GM21515 (cell line): Measurements from ENCODE around the gene BEGAIN.

Experiments used
- ATAC-seq: cut with Tn5 transposase; IDR thresholded peaks from one replicate; pipeline ENCODE4 v1.9.1; 2021; ENCODE audit not compliant: unreplicated experiment

Gene BEGAIN, protein sequence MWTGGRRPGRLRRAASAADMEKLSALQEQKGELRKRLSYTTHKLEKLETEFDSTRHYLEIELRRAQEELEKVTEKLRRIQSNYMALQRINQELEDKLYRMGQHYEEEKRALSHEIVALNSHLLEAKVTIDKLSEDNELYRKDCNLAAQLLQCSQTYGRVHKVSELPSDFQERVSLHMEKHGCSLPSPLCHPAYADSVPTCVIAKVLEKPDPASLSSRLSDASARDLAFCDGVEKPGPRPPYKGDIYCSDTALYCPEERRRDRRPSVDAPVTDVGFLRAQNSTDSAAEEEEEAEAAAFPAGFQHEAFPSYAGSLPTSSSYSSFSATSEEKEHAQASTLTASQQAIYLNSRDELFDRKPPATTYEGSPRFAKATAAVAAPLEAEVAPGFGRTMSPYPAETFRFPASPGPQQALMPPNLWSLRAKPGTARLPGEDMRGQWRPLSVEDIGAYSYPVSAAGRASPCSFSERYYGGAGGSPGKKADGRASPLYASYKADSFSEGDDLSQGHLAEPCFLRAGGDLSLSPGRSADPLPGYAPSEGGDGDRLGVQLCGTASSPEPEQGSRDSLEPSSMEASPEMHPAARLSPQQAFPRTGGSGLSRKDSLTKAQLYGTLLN

DNA sequence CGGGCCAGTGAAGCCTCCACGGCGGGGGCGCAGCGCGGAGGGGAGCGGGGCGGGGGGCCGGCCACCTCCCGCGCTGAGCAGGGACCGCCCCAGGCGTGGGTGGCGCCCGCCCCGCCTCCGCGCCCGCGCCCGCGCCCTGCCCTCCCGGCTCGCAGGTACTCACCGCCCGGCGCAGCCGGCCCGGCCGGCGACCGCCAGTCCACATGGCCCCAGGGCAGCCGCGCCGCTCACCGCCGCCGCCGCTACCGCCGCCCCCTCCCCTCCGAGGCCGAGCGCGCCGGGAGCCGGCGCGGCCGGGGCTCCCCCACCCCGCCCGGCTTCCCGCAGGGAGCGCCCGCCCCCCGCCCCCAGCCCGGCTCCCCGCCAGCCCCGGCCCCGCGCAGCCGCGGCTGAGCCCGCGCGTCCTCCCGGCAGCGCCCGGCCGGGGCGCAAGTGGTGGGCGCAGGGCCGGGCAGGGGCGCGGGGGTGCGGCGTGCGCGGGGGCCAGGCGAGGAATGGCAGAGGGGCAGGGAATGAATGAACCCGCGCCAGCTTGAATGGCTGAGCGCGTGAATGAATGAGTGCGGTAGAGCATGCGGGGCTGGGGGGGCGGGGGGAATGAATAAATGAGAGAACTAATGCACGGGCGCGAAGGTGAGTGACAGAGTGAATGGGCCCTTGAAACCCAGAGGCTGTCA, at the start of gene BEGAIN:
Gene BEGAIN, minus strand, starts transcription at position 332 of the 677 bp plus-strand sequence. Its CDS starts 127 bp downstream, at position 205.
- no peak for ATAC-seq

DNA sequence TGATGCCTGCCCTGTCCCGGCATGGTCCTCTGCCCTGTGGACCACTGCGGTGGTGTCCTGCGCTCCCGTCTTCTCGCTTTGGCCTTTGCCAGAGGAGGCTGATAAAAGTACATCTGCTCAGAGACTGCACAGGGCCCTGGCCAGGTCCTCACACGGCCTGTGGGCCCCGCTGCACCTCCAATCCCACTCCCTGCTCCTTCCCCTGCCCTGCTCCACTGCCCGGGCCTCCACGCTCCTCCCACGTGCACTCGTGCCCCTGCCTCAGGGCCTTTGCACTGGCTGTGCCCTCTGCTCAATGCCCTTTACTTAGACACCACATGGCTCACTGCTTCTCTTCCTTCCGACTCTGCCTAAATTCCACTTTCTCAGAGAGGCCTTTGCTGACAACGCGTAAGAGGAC, 49.3 kb upstream of the BEGAIN start:
- no peak for ATAC-seq

DNA sequence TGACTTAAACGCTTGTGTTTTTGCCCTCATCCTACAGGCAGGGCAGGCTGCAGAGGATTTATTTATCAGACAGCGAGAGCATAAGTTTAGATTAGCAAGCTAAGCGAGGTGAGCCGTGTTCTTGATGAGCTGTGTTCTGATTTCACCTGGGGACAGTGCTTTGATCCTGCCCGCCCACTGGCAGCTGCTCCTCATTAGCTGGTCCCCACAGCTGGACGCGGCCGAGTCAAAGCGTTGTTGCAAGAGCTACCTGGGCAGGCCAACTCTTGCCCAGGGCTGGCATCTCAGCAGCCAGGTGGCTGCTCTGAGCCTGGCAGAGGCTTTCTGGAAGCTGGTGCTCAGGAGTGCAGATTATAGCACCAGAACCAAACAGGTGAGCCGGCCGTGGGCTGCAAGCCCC, 46.8 kb upstream of the BEGAIN start:
- no peak for ATAC-seq

DNA sequence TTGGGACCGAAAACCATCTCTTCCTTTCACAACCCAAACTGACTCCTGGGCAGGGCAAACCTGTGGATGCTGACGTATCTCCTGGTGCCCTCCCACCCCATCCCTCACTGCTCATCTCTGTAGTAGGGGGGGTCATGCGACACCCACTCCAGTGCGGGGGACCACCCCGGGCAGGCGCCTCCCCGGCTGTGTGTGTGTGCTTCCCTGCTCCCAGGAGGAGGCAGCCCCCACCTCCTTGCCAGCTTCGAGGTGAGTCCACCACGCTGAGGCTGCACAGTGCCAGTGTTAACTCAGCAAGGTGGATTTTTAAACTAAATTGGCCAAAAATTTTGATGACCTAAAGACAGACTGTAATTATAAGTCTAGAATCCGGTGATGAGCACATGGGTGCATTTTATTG, 46.2 kb upstream of the BEGAIN start:
- ATAC-seq = no peak

DNA sequence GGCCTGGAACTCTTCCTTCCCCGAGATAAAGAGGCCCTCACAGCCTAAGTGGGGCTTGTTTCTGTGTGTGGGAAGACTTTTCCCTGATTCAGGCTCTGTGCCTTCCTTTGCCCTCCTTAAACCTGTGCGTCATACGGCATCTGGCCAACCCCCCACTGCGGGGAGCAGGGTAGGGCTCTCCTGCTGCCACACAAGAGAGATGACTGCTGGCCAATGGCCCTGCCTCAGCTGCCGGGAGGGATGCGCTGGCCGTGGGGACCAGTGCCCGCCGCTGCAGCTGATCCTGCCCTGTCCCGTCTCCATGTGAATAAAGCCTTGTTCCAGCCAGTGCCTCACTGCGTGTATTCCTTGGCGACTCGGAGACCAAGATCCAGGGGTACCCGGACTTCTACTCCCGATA, 42.5 kb upstream of the BEGAIN start:
- ATAC-seq = no peak

DNA sequence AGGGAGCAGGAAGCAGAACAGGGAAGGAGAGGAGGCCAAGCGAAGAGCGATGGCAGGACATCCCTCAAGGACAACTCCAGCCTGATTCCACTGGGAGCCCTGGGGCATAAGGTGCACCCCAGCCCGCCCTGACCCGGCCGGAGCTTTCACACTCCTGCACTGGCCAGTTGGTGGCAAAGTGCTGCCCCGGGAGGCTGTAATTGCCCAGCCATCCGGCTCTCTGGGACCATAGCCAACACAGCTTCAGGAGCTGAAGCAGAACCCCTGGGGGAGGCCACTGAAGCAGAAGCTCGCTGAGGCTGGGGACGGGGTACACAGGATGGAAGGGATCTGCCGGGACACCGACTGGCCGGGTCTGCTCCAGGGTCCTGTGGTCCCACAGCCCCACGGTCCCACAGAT, 41.9 kb upstream of the BEGAIN start:
- no peak for ATAC-seq

DNA sequence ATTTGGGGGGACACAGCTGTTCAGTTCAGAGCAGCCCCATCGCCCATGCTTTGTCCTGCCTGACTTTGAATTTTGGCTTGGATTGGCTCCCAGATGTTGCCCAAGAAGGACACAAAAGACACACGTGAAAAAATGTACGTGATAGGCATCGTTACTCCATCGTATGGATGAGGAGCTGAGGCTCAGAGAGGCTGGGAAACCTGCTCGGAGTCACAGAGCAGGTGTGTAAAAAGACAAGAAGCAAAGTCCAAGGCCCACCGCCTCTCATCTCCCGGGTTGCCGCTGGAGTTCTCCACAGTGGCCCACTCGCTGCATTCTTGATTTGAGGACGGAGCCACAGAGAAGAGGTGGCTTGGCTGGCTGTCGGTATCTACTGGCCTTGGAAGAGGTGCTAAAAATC, 41.0 kb upstream of the BEGAIN start:
- ATAC-seq = no peak

DNA sequence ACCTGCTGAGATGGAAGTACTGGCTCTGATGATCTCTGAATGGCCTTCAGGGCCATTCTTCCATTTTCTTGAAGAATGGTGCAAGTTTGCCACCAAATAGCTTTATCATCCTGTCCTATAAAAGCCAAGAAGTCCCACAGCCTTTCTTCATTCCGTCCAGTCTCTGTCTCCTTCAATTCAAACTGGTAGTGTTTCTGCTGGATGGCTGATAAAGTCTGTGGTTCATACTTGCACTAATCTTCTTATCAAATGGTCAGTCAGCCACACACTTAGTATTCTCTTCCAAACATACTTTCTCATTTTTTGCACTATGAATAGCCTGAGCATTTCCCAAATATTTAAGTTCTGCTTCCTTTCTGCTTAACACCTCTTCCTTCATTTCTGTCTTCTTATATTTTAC, 39.4 kb upstream of the BEGAIN start:
- no peak for ATAC-seq

DNA sequence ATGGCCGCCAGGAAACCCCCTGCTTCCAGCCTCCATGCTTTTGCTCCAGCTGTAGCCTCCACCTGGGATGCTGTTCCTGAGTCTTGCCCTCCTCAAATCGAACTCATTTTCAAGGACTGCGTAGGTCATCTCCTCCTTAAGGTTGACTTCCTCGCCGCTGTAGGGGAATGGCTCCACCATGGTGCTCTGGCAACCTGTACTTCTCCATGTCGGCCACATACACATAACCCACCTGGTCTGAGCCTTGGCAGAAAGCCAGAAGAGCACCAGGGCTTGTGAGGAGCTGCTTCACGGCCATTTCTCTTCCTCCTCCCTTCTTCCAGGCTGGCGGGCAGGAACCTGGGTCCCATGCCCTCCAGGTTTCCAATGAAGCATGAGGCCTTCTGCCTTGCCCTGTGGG, 36.7 kb upstream of the BEGAIN start:
- no peak for ATAC-seq

DNA sequence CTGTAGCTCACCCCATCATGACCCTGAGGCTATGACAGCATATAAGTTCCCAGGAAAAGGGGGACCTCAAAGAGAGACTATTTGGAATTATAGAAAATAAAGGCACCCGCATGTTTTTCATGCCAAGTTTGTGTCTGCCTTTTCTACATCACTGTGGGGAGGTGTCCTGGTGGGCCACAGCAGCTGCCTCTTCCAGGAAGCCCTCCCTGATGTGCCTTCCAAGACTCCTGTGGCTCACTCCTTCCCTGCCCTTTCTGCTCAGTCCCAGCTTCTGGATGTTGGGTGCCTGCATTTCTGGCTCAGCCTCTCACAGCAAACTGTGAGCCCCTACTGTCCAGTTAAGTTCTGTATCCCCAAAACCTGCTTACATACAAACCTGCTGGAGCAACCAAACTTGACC, 36.3 kb upstream of the BEGAIN start:
- ATAC-seq = no peak

DNA sequence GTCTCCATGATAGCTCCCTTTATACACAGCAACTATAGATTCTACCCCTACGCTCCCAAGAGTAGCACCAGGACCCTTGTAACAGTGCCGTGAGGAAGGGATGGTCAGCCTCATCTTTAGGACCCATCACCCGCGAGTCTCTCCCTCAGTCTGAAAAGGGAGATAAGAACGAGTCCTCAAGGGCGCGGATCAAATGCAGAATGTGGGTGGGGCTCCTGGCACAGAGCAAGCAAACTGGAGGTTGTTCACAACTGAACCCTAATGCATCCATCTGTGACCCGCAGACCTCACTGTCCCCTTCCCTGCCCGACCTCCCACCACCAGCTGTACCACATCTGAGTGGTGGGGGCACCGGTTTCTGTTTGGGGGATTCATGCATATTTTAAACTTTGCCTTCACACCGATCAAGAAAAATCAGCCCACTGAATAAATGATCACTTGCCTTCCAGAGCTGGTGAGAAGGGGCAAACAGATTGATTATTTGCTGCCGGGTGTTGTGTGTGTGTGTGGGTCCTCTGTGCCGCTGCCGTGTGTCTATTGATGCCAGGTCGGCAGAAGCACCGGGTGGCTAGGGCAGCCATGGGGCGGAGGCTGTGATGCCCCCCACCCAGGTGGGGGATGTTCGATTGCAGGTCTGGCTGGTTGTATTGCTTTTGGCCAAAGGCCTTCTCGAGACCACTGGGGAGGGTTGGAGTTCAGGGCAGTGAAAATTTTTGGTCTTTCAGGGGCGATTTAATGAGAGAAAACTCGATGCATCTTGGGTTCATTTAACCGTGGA, 35.7 kb upstream of the BEGAIN start:
- ATAC-seq = no peak

DNA sequence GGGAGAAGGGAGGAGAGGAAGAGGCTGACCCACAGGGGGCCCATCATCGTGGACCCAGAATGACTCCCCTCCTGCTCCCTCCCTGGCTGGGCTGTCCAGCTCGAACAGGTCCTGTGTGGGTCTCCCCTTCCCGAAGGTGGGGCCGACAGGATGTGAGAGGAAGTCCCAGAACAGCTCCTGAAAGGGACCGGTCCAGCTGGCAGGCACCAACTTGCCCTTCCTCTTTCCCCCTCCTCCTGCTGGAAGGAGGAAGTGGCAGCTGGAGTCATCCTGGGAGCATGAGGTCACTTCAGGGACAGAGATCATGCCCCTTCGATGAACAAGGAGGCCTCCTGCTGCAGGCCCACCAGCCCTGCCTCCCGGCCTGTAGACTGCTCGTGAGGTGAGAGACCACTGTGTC, 35.0 kb upstream of the BEGAIN start:
- ATAC-seq = no peak

DNA sequence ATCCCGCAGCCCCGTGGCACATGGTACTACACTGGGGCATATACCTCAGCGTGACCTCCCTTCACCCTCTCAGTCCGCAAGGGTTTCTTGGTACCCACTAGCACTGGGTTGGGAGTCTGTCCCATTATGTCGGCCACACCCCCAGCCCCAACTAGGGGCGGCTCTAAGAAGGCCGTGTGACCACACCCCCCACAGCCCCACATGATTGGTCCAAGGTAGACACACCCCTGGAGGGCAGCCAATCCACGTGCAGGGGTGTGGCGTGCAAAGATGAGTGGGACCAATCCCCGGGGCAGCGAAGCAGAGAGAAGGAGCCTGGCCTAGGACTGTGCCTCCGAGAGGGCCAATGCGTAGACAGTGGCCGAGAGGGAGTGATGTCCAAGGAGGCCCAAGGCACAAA, 34.6 kb upstream of the BEGAIN start:
- ATAC-seq = no peak

DNA sequence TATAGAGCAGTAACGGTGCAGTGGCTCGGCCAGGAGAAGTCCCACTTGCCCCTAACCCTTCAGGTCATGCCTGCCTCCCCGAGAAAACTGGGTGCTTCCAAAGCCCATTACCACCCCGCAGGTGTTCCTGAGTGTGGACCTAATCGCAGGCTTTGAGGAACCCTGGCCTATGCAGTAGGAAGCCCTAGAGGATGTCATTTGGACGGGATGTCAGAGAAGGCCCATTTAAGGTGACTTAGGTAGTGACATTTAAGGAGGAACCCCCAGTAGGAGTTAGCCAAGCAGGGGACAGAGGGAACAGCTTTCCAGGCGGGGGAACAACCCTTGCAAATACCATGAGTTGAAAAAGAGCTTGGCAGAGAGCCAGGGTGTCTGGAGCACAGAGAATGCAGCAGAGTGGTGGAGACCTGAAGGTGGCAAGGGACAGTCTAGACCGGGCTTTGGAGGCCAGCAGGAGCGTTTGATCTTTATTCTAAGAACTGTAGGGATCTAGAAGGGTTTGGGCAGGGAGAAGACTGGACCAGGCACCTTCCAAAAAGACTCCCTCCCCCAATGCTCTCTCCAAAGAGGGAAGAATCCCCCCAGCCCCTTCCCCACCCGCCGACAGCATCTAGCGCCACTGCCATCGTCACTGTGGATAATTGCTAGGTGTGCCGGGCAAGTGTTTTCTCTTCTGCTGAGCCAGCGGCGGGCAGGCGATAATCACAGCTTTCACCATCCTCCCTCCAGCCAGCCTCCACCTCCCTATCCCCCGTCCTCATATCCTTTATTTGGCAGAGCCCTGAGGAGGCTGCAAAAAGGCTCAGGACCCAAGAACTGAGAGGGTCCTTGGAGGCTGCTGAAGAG, 33.3 kb upstream of the BEGAIN start:
- ATAC-seq = no peak

DNA sequence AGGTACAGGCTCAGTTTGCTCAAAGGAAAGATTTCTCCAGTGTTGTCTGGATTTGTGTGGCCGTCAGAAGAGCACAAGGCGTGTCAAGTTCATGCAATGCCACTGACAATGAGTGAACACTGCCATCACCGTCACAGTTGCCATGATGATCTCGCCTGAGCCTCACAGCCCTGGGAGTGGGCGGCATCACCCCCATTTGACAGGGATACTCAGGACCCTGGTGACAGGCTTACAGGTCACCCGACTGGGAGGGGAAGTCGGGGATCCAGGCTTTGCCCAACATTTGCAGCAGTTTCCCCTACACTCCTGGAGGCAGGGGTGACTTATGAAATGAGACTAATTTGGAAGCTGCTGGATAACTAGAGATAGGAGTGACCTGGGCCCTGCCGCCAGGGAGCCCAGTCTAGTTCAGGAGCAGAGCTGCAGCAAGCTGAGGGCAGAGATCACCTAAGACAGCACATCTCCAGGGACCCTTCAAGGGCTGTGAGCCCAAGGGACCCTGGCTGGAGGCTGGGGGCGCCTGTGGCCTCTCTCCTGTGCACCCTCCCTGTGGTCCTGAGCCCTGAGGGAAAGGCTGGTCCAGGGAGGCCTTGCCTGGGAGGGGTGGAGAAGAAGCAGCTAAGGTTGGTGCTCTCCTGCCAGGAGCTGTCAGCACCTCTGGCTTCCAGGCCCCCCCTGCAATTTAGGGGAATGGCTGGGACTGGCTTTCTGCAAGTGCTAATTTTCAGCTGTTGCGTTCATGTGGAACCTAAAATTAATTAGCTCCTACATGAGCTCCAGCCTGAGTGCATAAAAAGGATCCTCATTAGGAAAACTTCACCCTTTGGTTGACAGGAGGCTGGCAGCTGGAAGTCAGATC, 32.4 kb upstream of the BEGAIN start:
- no peak for ATAC-seq

DNA sequence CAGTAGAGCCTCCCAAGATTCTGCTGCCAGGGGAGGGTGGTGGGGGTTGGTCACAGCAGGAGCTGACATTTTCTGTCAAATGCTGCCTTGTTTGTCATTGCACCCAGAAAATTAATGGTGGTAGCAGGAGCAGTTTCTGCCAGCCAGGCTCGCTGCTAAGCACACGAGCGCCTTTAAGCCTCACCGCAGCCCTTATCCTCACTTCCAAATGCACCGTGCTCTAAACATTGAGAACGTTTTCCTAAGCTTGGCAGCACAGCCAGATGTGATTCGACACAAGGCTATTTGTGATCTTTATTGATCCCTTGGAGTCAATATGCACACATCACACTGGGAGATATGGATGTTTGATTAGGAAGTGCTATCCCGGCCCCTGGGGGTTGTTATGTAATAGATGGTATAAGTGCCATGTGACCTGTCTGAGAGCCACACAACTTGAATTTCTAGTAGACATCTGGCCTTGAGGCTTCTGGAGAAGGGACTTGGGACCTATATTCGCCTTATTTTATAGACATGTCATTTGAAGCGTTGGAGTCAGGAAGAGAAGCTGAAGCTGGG, 31.6 kb upstream of the BEGAIN start:
- ATAC-seq = no peak

DNA sequence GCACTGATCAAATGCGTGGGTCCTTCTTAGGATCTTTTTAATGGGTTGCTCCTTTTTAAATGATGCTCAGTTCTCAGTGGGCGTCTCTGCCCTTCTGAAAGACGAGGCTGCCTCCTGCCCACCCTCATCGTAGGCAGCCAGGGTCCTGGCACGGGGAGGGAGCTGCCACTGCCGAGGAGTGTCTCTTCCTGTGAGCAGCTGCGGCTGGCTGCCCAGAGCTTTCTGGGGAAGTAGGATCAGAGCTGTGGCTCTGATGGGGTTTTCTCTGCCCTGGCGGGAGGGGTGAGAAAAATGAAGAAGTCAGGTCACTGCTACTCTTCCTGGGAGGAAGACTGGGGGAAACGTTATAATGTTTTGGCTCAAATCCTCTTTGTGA, 31.1 kb upstream of the BEGAIN start:
- ATAC-seq = no peak

DNA sequence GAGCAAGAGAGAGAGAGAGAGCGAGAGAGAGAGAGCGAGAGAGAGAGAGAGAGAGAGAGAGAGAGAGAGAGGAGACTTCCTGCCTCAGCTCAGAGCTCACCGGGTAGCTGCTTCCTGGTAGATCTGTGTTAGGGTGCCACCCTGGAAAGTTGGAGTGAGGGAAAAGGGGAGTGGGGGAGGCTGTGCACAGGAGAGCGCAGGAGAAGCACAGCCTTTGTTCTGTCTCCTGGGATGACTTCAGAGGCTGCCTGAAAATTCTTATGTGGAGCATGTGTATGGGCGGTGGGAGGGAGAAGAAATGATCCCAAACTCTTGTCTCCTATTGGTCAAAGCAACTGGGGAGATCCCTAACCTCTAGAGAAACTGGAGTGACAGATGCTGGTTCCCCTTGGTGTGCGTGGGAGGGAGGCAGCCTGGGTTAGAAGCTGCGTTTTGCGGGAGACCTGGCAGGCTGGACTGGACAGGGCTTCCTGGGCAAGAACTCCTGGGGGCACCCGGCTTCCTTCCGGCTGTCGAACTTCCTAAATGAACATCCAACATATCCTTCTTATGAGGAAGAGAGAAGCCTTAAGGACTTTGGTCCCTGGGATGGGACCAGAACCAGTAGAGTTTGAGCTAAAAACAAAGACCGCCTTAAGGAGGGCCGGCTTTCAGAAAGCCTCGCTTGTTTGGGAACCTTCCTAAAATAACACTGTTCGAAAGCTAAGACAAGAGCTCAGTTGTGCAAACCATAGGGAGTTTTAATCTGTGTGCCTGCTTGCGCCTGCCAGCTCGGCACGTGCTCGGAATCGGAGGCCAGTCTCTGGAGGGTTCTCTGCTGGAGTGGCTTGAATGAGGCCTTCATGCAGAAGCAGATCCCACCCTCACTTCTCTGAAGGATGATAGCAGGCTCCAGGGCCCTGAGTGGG, 30.4 kb upstream of the BEGAIN start:
- no peak for ATAC-seq
